ENCODE results near the gene MTHFSD. TPM values are rescaled to one million over a fixed set of nuclear protein-coding genes. Genes with fewer than 3 reads are reported as not detected.

The MTHFSD gene
- total RNA-seq, 5 donors from 2014 or later (not counting 1 experiment from before 2014, with no cell fraction given): 18.0 to 39.6 (median 34.9) TPM

- H3K36me3 ChIP-seq (ENCODE audit: control insufficient read depth in 2 of 2, extremely low read depth in 1 of 2, insufficient read depth in 1 of 2, low read length in 1 of 2): peaks cover 9 to 34% of the 10 kb centered on the region in 2 donors
- H3K4me1 Mint-ChIP-seq: peaks cover 22 to 23% (median 22%) of the 10 kb centered on the region in 3 donors
- CTCF ChIA-PET: interaction anchor here in 1 of 2 donors (1.0 kb wide), 1 partner anchor 14 kb away, joined by 4 read pairs; no protein-coding TSS in a partner anchor
Observed at GRCh38 chr16:86550281-86550680, 4.8 kb downstream of the MTHFSD start.

GRCh38 chr16:86549893-86550190 lies 5.2 kb downstream of the MTHFSD start:
- 98% methylated on average over 5 of the region's 7 CpGs for WGBS (ENCODE audit: insufficient coverage)
- Mint-ChIP-seq H3K36me3 (peaks cover 42% of the 10 kb centered on the region), H3K27ac (no peak overlapping the region), H3K9me3 (no peaks in the 10 kb centered on the region), H3K4me3 (no peak overlapping the region), H3K27me3 (no peaks in the 10 kb centered on the region), H3K4me1 (peaks cover 18 to 20% (median 18%) of the 10 kb centered on the region in 3 donors)
- ChIA-PET POLR2A (no interaction called here), CTCF (no interaction called here)
- DNase-seq (no peak), ATAC-seq (replicated peaks in 1 of 4) (no peak)
- H3K36me3 ChIP-seq (ENCODE audit: control insufficient read depth in 2 of 2, extremely low read depth in 1 of 2, insufficient read depth in 1 of 2, low read length in 1 of 2): peaks cover 13 to 38% of the 10 kb centered on the region in 2 donors
- no peaks in the 10 kb centered on the region for H3K9me3 ChIP-seq
- H3K4me1 ChIP-seq (ENCODE audit: control insufficient read depth in 1 of 2, extremely low read depth in 1 of 2, insufficient read depth in 2 of 2, low read length in 2 of 2): peaks cover 2 to 14% of the 10 kb centered on the region in 2 experiments
- H3K4me3 ChIP-seq (ENCODE audit: control insufficient read depth in 1 of 2, extremely low read depth in 1 of 2, low read length in 1 of 2): no peak overlapping the region
- H3K27me3 ChIP-seq (replicated peaks in 1 of 2; ENCODE audit: control insufficient read depth in 2 of 2, extremely low read depth in 1 of 2, insufficient read depth in 2 of 2, low read length in 1 of 2): no peaks in the 10 kb centered on the region
- H3K27ac ChIP-seq (ENCODE audit: low read length): no peak overlapping the region

More at GRCh38 chr16:86550281-86550680, 4.8 kb downstream of the MTHFSD start:
- POLR2A ChIA-PET: interaction anchor here in 1 of 2 donors (0.6 kb wide), 1 partner anchor 753 kb away, joined by 8 read pairs; no protein-coding TSS in a partner anchor
- Histone ChIP-seq H3K9me3 (no peaks in the 10 kb centered on the region), H3K27me3 (replicated peaks in 1 of 2; ENCODE audit: control insufficient read depth in 2 of 2, extremely low read depth in 1 of 2, insufficient read depth in 2 of 2, low read length in 1 of 2) (peaks cover 0 to 1% of the 10 kb centered on the region in 2 experiments), H3K4me3 (ENCODE audit: control insufficient read depth in 1 of 2, extremely low read depth in 1 of 2, low read length in 1 of 2) (no peak overlapping the region), H3K27ac (ENCODE audit: low read length) (no peak overlapping the region), H3K4me1 (ENCODE audit: control insufficient read depth in 1 of 2, extremely low read depth in 1 of 2, insufficient read depth in 2 of 2, low read length in 2 of 2) (peaks cover 2 to 16% of the 10 kb centered on the region in 2 experiments)
- Mint-ChIP-seq H3K27ac (no peak overlapping the region), H3K36me3 (peaks cover 37% of the 10 kb centered on the region), H3K4me3 (no peak overlapping the region), H3K9me3 (no peaks in the 10 kb centered on the region), H3K27me3 (no peaks in the 10 kb centered on the region)
- ATAC-seq (replicated peaks in 1 of 4) (no peak), DNase-seq (no peak)
- WGBS (ENCODE audit: insufficient coverage): 94% methylated on average over 2 of the region's 5 CpGs

- no peaks in the 10 kb centered on the region for H3K9me3 ChIP-seq
- POLR2A ChIA-PET: no interaction called here
- no peak overlapping the region for H3K27ac ChIP-seq (ENCODE audit: low read length)
- peaks cover 15 to 38% of the 10 kb centered on the region in 2 donors for H3K36me3 ChIP-seq (ENCODE audit: control insufficient read depth in 2 of 2, extremely low read depth in 1 of 2, insufficient read depth in 1 of 2, low read length in 1 of 2)
- WGBS (ENCODE audit: insufficient coverage): 82% methylated on average over 3 of the region's 8 CpGs
- no peak overlapping the region for H3K4me3 ChIP-seq (ENCODE audit: control insufficient read depth in 1 of 2, extremely low read depth in 1 of 2, low read length in 1 of 2)
- H3K4me3 Mint-ChIP-seq: no peak overlapping the region
- CTCF ChIA-PET: interaction anchor here in 1 of 2 donors (0.7 kb wide), 1 partner anchor 12 kb away, joined by 3 read pairs; no protein-coding TSS in a partner anchor
- no peaks in the 10 kb centered on the region for H3K27me3 Mint-ChIP-seq
- DNase-seq (no peak), ATAC-seq (replicated peaks in 1 of 4) (peak in 2 of 4 experiments; percentile 50 to 67)
- no peaks in the 10 kb centered on the region for H3K9me3 Mint-ChIP-seq
- no peak overlapping the region for H3K27ac Mint-ChIP-seq
- H3K4me1 Mint-ChIP-seq: peaks cover 16 to 17% (median 16%) of the 10 kb centered on the region in 3 donors
- H3K36me3 Mint-ChIP-seq: peaks cover 47% of the 10 kb centered on the region
- H3K4me1 ChIP-seq (ENCODE audit: control insufficient read depth in 1 of 2, extremely low read depth in 1 of 2, insufficient read depth in 2 of 2, low read length in 2 of 2): peaks cover 0 to 9% of the 10 kb centered on the region in 2 experiments
- no peaks in the 10 kb centered on the region for H3K27me3 ChIP-seq (replicated peaks in 1 of 2; ENCODE audit: control insufficient read depth in 2 of 2, extremely low read depth in 1 of 2, insufficient read depth in 2 of 2, low read length in 1 of 2)
Observed at GRCh38 chr16:86549076-86549892, 5.8 kb downstream of the MTHFSD start.

GRCh38 chr16:86547286-86547685 lies 7.7 kb downstream of the MTHFSD start:
- POLR2A ChIA-PET: no interaction called here
- no peaks in the 10 kb centered on the region for H3K9me3 ChIP-seq
- Mint-ChIP-seq H3K9me3 (no peaks in the 10 kb centered on the region), H3K27ac (no peak overlapping the region), H3K4me3 (no peak overlapping the region), H3K36me3 (peaks cover 64% of the 10 kb centered on the region), H3K4me1 (peaks cover 0 to 5% (median 2%) of the 10 kb centered on the region in 3 donors), H3K27me3 (no peaks in the 10 kb centered on the region)
- ATAC-seq (replicated peaks in 1 of 4) (no peak), DNase-seq (no peak)
- H3K36me3 ChIP-seq (ENCODE audit: control insufficient read depth in 2 of 2, extremely low read depth in 1 of 2, insufficient read depth in 1 of 2, low read length in 1 of 2): peaks cover 17 to 51% of the 10 kb centered on the region in 2 donors
- 93% methylated on average over 9 of the region's 11 CpGs for whole genome bisulfite sequencing (ENCODE audit: insufficient coverage)
- CTCF ChIA-PET: no interaction called here
- no peak overlapping the region for H3K4me3 ChIP-seq (ENCODE audit: control insufficient read depth in 1 of 2, extremely low read depth in 1 of 2, low read length in 1 of 2)
- H3K27me3 ChIP-seq (replicated peaks in 1 of 2; ENCODE audit: control insufficient read depth in 2 of 2, extremely low read depth in 1 of 2, insufficient read depth in 2 of 2, low read length in 1 of 2): no peaks in the 10 kb centered on the region
- no peaks in the 10 kb centered on the region for H3K4me1 ChIP-seq (ENCODE audit: control insufficient read depth in 1 of 2, extremely low read depth in 1 of 2, insufficient read depth in 2 of 2, low read length in 2 of 2)
- H3K27ac ChIP-seq (ENCODE audit: low read length): no peak overlapping the region

GRCh38 chr16:86546638-86547013 lies 8.4 kb downstream of the MTHFSD start:
- Mint-ChIP-seq H3K4me1 (peaks cover 0 to 5% (median 0%) of the 10 kb centered on the region in 3 donors), H3K36me3 (peaks cover 68% of the 10 kb centered on the region), H3K9me3 (no peaks in the 10 kb centered on the region), H3K4me3 (no peak overlapping the region), H3K27ac (no peak overlapping the region), H3K27me3 (no peaks in the 10 kb centered on the region)
- H3K4me1 ChIP-seq (ENCODE audit: control insufficient read depth in 1 of 2, extremely low read depth in 1 of 2, insufficient read depth in 2 of 2, low read length in 2 of 2): no peaks in the 10 kb centered on the region
- DNase-seq: no peak
- no peaks in the 10 kb centered on the region for H3K9me3 ChIP-seq
- peaks cover 17 to 58% of the 10 kb centered on the region in 2 donors for H3K36me3 ChIP-seq (ENCODE audit: control insufficient read depth in 2 of 2, extremely low read depth in 1 of 2, insufficient read depth in 1 of 2, low read length in 1 of 2)
- ChIA-PET POLR2A (no interaction called here), CTCF (no interaction called here)
- no peaks in the 10 kb centered on the region for H3K27me3 ChIP-seq (replicated peaks in 1 of 2; ENCODE audit: control insufficient read depth in 2 of 2, extremely low read depth in 1 of 2, insufficient read depth in 2 of 2, low read length in 1 of 2)
- no peak overlapping the region for H3K27ac ChIP-seq (ENCODE audit: low read length)
- ATAC-seq (replicated peaks in 1 of 4): no peak
- 96% methylated on average over 8 of the region's 8 CpGs for WGBS (ENCODE audit: insufficient coverage)
- H3K4me3 ChIP-seq (ENCODE audit: control insufficient read depth in 1 of 2, extremely low read depth in 1 of 2, low read length in 1 of 2): no peak overlapping the region

- Mint-ChIP-seq H3K27me3 (no peaks in the 10 kb centered on the region), H3K27ac (no peak overlapping the region), H3K36me3 (peaks cover 68% of the 10 kb centered on the region), H3K9me3 (no peaks in the 10 kb centered on the region), H3K4me1 (peaks cover 0 to 5% (median 0%) of the 10 kb centered on the region in 3 donors), H3K4me3 (no peak overlapping the region)
- H3K9me3 ChIP-seq: no peaks in the 10 kb centered on the region
- over 99% methylated on average over 17 of the region's 19 CpGs for WGBS (ENCODE audit: insufficient coverage)
- H3K36me3 ChIP-seq (ENCODE audit: control insufficient read depth in 2 of 2, extremely low read depth in 1 of 2, insufficient read depth in 1 of 2, low read length in 1 of 2): peaks cover 17 to 63% of the 10 kb centered on the region in 2 donors
- H3K4me3 ChIP-seq (ENCODE audit: control insufficient read depth in 1 of 2, extremely low read depth in 1 of 2, low read length in 1 of 2): no peak overlapping the region
- DNase-seq (no peak), ATAC-seq (replicated peaks in 1 of 4) (no peak)
- POLR2A ChIA-PET: no interaction called here
- no peaks in the 10 kb centered on the region for H3K4me1 ChIP-seq (ENCODE audit: control insufficient read depth in 1 of 2, extremely low read depth in 1 of 2, insufficient read depth in 2 of 2, low read length in 2 of 2)
- no peaks in the 10 kb centered on the region for H3K27me3 ChIP-seq (replicated peaks in 1 of 2; ENCODE audit: control insufficient read depth in 2 of 2, extremely low read depth in 1 of 2, insufficient read depth in 2 of 2, low read length in 1 of 2)
- CTCF ChIA-PET: no interaction called here
- no peak overlapping the region for H3K27ac ChIP-seq (ENCODE audit: low read length)
Observed at GRCh38 chr16:86545954-86546637, 8.9 kb downstream of the MTHFSD start.
